Stimulated activated naive CD8-positive, alpha-beta T cell treated with anti-CD3 and anti-CD28 coated beads, Interleukin-15, Interleukin-2, amounts not matched to agents 100 ng/mL and 50 ng/mL, for 24 hours (primary cell): ENCODE results near the gene RNF212.

ENCODE experiments used
- H3K27ac Mint-ChIP-seq: one replicate; pipeline ENCODE4 v1.8.0; 2021; ENCODE audit warnings: mild to moderate bottlenecking, mixed read lengths
- H3K27me3 Mint-ChIP-seq: one replicate; pipeline ENCODE4 v1.8.0; 2021; ENCODE audit warnings: mixed read lengths
- H3K36me3 Mint-ChIP-seq: one replicate; pipeline ENCODE4 v1.8.0; 2021; ENCODE audit warnings: low read depth, mixed read lengths
- H3K4me1 Mint-ChIP-seq: one replicate; pipeline ENCODE4 v1.8.0; 2021; ENCODE audit warnings: low read depth, mixed read lengths
- H3K4me3 Mint-ChIP-seq: one replicate; pipeline ENCODE4 v1.8.0; 2021; ENCODE audit warnings: mild to moderate bottlenecking, mixed read lengths
- H3K9me3 Mint-ChIP-seq: one replicate; pipeline ENCODE4 v1.8.0; 2021; ENCODE audit warnings: mixed read lengths

The RNF212 gene

DNA sequence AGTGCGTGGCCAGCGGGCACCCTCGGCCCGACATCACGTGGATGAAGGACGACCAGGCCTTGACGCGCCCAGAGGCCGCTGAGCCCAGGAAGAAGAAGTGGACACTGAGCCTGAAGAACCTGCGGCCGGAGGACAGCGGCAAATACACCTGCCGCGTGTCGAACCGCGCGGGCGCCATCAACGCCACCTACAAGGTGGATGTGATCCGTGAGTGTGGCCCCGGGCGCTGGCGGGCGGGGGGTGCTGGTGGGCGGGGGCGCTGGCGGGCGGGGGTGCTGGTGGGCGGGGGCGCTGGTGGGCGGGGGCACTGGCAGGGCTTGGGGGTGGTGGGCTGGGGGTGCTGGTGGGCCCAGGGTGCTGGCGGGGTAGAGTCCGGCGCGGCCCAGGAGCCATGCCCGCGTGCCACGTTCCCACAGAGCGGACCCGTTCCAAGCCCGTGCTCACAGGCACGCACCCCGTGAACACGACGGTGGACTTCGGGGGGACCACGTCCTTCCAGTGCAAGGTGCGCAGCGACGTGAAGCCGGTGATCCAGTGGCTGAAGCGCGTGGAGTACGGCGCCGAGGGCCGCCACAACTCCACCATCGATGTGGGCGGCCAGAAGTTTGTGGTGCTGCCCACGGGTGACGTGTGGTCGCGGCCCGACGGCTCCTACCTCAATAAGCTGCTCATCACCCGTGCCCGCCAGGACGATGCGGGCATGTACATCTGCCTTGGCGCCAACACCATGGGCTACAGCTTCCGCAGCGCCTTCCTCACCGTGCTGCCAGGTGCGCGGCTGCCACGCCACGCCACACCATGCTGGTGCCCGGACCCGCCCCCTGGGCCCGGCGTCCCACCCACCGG is 89.2 kb downstream of the RNF212 start:
- Mint-ChIP-seq H3K4me1 (no peaks in the 10 kb centered on the region), H3K9me3 (no peaks in the 10 kb centered on the region), H3K4me3 (no peak overlapping the region), H3K36me3 (peaks cover 9% of the 10 kb centered on the region), H3K27ac (no peak overlapping the region), H3K27me3 (no peaks in the 10 kb centered on the region)

DNA sequence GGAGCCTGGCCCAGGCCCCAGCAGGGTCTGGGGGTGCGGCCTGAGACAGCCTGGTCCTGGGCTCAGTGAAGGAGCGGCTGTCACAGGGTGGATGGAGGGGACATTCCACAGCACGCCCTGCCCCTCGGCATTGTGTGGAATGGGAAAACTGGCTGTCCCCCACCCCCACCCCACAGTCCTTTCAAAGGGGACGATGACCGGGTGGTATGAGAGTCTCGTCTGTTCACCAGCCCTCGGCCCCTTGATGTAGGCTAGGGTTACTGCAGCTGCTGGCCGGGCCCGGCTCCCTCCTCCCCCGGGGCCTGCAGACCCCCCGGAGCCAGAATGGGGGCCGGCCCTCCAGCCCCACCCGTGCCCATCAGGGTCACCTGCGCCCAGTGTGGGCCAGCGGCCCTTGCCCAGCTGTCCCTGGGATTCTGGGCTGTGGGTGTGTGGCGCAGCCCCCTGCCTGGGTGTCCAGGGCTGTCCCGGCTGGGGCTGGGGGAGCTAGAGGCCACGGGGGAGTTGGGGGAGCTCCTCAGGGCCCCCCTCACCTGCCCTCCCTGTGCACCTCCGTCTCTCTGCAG is 90.2 kb downstream of the RNF212 start:
- Mint-ChIP-seq H3K36me3 (peaks cover 9% of the 10 kb centered on the region), H3K4me1 (no peaks in the 10 kb centered on the region), H3K9me3 (no peaks in the 10 kb centered on the region), H3K27me3 (no peaks in the 10 kb centered on the region), H3K4me3 (no peak overlapping the region), H3K27ac (no peak overlapping the region)

DNA sequence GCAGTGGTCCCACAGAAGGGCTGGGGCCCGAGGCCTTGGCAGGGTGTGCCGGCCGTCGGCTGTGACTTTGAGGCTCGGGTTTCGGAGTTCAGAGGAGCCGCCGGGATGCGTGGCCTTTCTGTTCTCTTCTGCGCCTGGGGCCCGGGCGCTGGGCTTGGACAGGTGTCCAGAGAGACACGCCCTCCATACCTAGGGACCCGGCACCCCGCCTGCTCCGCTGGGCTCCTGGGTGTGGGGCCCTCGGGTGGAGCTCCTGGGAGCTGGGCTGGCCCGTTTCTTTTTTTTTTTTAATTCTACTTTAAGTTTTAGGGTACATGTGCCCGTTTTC is 90.7 kb downstream of the RNF212 start:
- Mint-ChIP-seq H3K9me3 (no peaks in the 10 kb centered on the region), H3K36me3 (peaks cover 9% of the 10 kb centered on the region), H3K4me3 (no peak overlapping the region), H3K4me1 (no peaks in the 10 kb centered on the region), H3K27me3 (no peaks in the 10 kb centered on the region), H3K27ac (no peak overlapping the region)

DNA sequence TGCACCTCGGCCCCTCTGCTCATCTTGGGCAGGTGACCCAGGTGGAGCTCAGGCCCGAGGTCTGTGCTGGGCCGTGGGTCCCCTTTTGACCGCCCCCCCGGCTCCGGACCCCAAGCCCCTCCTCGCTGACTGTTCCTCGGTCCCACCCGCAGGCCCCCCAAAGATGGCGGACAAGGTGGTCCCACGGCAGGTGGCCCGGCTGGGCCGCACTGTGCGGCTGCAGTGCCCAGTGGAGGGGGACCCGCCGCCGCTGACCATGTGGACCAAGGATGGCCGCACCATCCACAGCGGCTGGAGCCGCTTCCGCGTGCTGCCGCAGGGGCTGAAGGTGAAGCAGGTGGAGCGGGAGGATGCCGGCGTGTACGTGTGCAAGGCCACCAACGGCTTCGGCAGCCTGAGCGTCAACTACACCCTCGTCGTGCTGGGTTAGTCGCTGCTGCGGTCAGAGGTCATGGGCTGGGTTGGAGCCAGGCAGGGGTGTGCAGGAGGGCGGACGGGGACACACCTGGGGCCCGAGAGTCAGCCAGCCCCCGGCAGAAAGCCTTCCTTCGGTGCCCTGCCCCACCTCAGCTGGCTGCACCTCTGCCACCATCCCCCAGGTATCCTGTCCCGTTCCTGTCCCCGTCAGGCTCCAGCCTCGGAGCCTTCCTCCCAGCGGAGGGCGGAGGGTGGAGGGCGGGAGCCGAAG is 91.2 kb downstream of the RNF212 start:
- Mint-ChIP-seq H3K4me3 (no peak overlapping the region), H3K9me3 (no peaks in the 10 kb centered on the region), H3K4me1 (no peaks in the 10 kb centered on the region), H3K36me3 (peaks cover 9% of the 10 kb centered on the region), H3K27me3 (no peaks in the 10 kb centered on the region), H3K27ac (no peak overlapping the region)
